NCI-H748 (cell line): Measurements from ENCODE around the gene OSTM1.

ENCODE experiments used
- DNase-seq: peaks from one replicate; lab custom pipeline; 2025; ENCODE audit not compliant: unreplicated experiment; lab: John Stamatoyannopoulos, UW

Gene OSTM1

GRCh38 chr6:108105571-108105970, 31.0 kb upstream of the OSTM1 start:
- DNase-seq: no peak

GRCh38 chr6:108102965-108103364, 28.4 kb upstream of the OSTM1 start:
- DNase-seq: no peak

- no peak for DNase-seq
Measured at GRCh38 chr6:108100003-108100402, 25.5 kb upstream of the OSTM1 start.

- no peak for DNase-seq
Measured at GRCh38 chr6:108097882-108098281, 23.3 kb upstream of the OSTM1 start.

- no peak for DNase-seq
Measured at GRCh38 chr6:108093781-108094300, 19.3 kb upstream of the OSTM1 start.

- DNase-seq: no peak
Measured at GRCh38 chr6:108091288-108091687, 16.7 kb upstream of the OSTM1 start.

- no peak for DNase-seq
Measured at GRCh38 chr6:108083349-108083748, 8.8 kb upstream of the OSTM1 start.

- DNase-seq: no peak
Measured at GRCh38 chr6:108082539-108082938, 8.0 kb upstream of the OSTM1 start.

GRCh38 chr6:108080010-108080780, 5.7 kb upstream of the OSTM1 start:
- DNase-seq: peak; percentile 24

- no peak for DNase-seq
Measured at GRCh38 chr6:108078191-108078590, 3.6 kb upstream of the OSTM1 start.

- no peak for DNase-seq
Measured at GRCh38 chr6:108074057-108074358, 533 bp downstream of the OSTM1 start.

- no peak for DNase-seq
Measured at GRCh38 chr6:108071736-108072276, 2.7 kb downstream of the OSTM1 start.

GRCh38 chr6:108068618-108069017, 5.9 kb downstream of the OSTM1 start:
- no peak for DNase-seq

GRCh38 chr6:108068182-108068581, 6.4 kb downstream of the OSTM1 start:
- DNase-seq: no peak

GRCh38 chr6:108052706-108053105, 21.8 kb downstream of the OSTM1 start:
- no peak for DNase-seq

- no peak for DNase-seq
Measured at GRCh38 chr6:108051481-108051880, 23.1 kb downstream of the OSTM1 start.

GRCh38 chr6:108039681-108040080, 34.9 kb downstream of the OSTM1 start:
- no peak for DNase-seq

- no peak for DNase-seq
Measured at GRCh38 chr6:108036884-108037283, 37.7 kb downstream of the OSTM1 start.

- DNase-seq: no peak
Measured at GRCh38 chr6:108031968-108032367, 42.6 kb downstream of the OSTM1 start.

GRCh38 chr6:108030211-108030610, 44.3 kb downstream of the OSTM1 start:
- DNase-seq: peak; percentile 66

- no peak for DNase-seq
Measured at GRCh38 chr6:108029226-108029921, 45.2 kb downstream of the OSTM1 start.

- peak; percentile 77 for DNase-seq
Measured at GRCh38 chr6:108027594-108027993, 46.9 kb downstream of the OSTM1 start.
